Choroid plexus epithelial cell (primary cell): ENCODE measurements around the gene USP34.

ENCODE experiments used
- DNase-seq: peaks from one replicate; pipeline ENCODE4 v3.0.0-alpha.2; 2010; ENCODE audit warnings: low read depth
- H3K4me3 ChIP-seq: 2 replicates; pipeline ENCODE4 v1.5.1; 2011; ENCODE audit warnings: low read depth, mild to moderate bottlenecking, control low read depth, low read length, moderate library complexity
- TF ChIP-seq, protein P1 (sequence below): conservative IDR thresholded peaks from 2 replicates; pipeline ENCODE4 v1.5.1; 2011; ENCODE audit warnings: low read depth, mild to moderate bottlenecking, control low read depth, inconsistent platforms, low read length, moderate library complexity

USP34 gene

DNA sequence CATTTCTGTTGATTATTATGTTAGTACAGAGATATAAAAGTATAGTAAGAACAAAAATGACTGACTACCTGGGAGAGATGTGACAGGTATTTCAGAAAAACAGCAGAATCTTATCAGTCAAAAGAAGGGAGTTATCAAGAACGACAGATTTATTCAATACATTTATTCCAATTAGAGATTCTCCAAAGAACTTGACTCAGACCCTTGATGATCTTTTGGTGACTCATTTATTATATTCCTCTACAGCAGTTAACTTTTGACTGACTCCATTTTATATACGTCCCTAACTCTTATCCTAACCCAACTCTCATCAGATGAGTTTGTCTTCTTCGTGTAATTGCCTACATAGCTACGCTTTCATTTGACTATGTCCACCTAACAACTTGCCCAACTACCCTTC, 217.8 kb downstream of the USP34 start:
- no peak for DNase-seq
- TF ChIP-seq, protein P1, sequence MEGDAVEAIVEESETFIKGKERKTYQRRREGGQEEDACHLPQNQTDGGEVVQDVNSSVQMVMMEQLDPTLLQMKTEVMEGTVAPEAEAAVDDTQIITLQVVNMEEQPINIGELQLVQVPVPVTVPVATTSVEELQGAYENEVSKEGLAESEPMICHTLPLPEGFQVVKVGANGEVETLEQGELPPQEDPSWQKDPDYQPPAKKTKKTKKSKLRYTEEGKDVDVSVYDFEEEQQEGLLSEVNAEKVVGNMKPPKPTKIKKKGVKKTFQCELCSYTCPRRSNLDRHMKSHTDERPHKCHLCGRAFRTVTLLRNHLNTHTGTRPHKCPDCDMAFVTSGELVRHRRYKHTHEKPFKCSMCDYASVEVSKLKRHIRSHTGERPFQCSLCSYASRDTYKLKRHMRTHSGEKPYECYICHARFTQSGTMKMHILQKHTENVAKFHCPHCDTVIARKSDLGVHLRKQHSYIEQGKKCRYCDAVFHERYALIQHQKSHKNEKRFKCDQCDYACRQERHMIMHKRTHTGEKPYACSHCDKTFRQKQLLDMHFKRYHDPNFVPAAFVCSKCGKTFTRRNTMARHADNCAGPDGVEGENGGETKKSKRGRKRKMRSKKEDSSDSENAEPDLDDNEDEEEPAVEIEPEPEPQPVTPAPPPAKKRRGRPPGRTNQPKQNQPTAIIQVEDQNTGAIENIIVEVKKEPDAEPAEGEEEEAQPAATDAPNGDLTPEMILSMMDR: no peak
- no peak overlapping the region for H3K4me3 ChIP-seq

GRCh38 chr2:61252031-61252430, 218.9 kb downstream of the USP34 start:
- DNase-seq: no peak
- no peak overlapping the region for H3K4me3 ChIP-seq
- TF ChIP-seq, protein P1: no peak

GRCh38 chr2:61249521-61250071, 221.3 kb downstream of the USP34 start:
- TF ChIP-seq, protein P1: no peak
- no peak overlapping the region for H3K4me3 ChIP-seq
- DNase-seq: no peak

DNA sequence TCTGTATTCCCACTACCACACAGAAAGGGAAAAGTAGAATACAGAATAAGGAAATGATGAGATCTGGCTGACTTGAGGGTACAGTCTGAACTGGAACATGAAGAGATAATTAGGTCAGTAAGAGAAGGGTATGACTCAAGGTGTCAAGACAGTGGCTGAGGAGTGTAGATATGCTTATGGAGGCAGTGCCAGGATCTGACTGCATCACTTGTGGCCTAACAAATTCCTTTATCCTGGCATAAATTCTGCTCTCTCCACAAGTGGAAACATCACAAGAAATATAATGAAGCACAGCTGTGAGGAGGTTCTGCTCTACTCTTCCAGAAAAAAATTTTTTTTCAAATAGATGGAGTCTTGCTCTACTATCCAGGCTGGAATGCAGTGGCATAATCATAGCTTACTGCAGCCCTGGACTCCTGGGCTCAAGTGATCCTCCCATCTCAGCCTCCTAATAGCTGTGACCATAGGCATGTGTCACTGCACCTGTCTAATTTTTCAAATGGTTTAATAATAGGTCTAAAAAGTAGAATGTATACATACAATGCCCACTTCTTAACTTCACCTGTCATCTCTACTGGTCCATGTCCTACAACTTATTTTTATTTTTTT, 223.6 kb downstream of the USP34 start:
- TF ChIP-seq, protein P1: no peak
- no peak overlapping the region for H3K4me3 ChIP-seq
- peak; percentile 57 for DNase-seq

DNA sequence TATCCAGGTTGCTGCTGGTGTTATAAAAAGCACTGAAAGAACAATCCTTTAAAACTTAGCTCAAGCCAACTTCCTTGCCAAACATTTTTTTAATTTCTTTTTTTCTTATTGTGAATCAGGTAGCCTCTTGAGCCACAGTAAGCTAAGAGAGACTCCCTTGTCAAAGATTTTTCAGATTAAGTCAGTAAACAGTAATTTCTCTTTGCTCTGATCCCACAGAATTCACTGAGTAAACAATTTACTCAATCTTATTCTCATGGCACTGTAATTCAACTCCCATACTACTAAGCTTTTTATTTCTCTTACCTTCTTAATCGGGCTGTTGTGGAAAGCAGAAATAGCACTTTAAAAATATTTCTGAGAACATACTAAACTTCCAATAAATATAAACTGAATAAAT, 226.2 kb downstream of the USP34 start:
- no peak for DNase-seq
- TF ChIP-seq, protein P1: no peak
- H3K4me3 ChIP-seq: no peak overlapping the region

GRCh38 chr2:61241266-61241665, 229.6 kb downstream of the USP34 start:
- TF ChIP-seq, protein P1: no peak
- no peak for DNase-seq
- no peak overlapping the region for H3K4me3 ChIP-seq
